ENCODE results near the gene NEDD4L. TPM values are rescaled to one million over a fixed set of nuclear protein-coding genes. Genes with fewer than 3 reads are reported as not detected.
A peak's percentile ranks its signal among the peaks of the same experiment; 100 is the strongest.

The NEDD4L gene
- total RNA-seq, 1 donor from 2014 or later, result 162 TPM

DNA sequence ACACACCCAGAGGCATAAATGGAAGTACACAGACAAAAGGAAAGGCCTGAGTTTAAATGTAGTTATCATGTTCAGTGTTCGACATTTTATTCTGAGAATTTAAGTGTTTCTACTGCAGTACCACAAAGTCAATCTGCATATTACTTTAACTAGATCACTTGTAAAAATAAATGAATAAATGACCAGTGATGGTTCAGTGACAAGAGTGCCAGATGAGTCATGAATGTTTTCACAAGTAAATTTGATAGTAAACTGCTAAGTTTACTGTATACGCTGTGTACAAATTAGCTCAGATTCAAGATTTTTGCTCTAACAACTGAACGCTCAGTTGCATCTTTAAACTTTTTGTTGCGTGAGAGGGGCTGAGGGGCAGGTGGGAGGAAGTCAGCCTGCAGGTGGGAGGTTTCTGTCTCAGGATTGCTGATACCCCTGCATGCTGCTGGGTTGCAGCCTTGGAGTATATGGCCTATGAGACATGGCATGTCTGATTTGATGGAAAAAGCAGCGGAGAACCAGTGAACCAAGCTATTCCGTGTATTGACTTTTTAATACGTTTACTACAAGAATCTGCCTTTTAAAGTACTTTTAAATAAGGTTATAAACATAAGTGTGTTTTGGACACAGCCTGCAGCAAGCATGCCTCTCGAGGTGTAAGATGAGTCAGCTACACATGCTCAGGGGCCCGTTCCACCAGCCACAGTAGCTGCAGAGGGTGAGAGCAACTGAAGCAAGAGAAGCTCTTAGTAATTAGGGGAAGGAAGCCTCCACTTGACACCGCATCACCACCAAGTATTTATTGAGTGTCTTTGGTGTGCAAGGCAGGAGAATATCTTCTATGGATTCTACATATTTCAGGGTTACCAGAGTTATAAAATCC, 245.1 kb downstream of the NEDD4L start:
- TF ChIP-seq, protein P1, sequence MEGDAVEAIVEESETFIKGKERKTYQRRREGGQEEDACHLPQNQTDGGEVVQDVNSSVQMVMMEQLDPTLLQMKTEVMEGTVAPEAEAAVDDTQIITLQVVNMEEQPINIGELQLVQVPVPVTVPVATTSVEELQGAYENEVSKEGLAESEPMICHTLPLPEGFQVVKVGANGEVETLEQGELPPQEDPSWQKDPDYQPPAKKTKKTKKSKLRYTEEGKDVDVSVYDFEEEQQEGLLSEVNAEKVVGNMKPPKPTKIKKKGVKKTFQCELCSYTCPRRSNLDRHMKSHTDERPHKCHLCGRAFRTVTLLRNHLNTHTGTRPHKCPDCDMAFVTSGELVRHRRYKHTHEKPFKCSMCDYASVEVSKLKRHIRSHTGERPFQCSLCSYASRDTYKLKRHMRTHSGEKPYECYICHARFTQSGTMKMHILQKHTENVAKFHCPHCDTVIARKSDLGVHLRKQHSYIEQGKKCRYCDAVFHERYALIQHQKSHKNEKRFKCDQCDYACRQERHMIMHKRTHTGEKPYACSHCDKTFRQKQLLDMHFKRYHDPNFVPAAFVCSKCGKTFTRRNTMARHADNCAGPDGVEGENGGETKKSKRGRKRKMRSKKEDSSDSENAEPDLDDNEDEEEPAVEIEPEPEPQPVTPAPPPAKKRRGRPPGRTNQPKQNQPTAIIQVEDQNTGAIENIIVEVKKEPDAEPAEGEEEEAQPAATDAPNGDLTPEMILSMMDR (IDR thresholded peaks at IDR 0.05; ENCODE audit: unreplicated experiment), result no peak
- H3K9me3 Mint-ChIP-seq (ENCODE audit: low read depth), result no peaks in the 10 kb centered on the region
- H3K4me3 Mint-ChIP-seq (ENCODE audit: low read depth), result no peak overlapping the region
- peak overlapping the region; percentile 9 for H3K27ac Mint-ChIP-seq
- peaks cover 51% of the 10 kb centered on the region for H3K4me1 Mint-ChIP-seq (ENCODE audit: low read depth)
- H3K27me3 Mint-ChIP-seq, result no peaks in the 10 kb centered on the region
- no peak for DNase-seq (ENCODE audit: low spot score, unreplicated experiment)
- peaks cover 6% of the 10 kb centered on the region for H3K36me3 Mint-ChIP-seq (ENCODE audit: insufficient read depth)

DNA sequence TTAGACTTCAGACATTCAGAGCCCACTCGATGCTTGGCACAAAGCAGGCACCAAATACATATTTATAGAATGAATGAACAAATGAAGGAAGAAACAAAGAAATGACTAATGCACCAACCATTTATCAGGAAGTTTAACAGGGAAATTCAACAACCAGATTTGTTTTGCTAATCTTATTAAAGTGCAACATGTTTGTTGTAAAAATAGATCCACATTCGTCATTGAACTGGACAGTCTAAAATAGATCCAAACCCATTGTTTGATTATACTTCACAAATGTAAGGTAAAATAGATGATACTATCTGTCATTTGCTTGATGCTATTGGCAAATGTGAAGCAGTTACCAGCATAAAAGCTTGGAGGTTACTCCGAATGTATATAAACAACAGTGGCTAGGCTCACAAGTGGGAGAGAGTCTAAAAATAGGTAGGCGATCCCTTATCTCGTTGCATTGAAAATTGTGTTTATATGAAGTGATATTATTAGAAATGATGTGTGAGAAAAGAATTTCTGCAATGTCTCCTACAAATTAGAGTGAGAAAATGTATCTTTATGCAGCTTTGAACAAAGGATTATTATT, 246.2 kb downstream of the NEDD4L start:
- TF ChIP-seq, protein P1 (IDR thresholded peaks at IDR 0.05; ENCODE audit: unreplicated experiment), result no peak
- Mint-ChIP-seq H3K27ac (no peak overlapping the region), H3K4me1 (ENCODE audit: low read depth) (peaks cover 44% of the 10 kb centered on the region), H3K9me3 (ENCODE audit: low read depth) (no peaks in the 10 kb centered on the region), H3K36me3 (ENCODE audit: insufficient read depth) (peaks cover 5% of the 10 kb centered on the region), H3K4me3 (ENCODE audit: low read depth) (no peak overlapping the region), H3K27me3 (no peaks in the 10 kb centered on the region)
- DNase-seq (ENCODE audit: low spot score, unreplicated experiment), result no peak

DNA sequence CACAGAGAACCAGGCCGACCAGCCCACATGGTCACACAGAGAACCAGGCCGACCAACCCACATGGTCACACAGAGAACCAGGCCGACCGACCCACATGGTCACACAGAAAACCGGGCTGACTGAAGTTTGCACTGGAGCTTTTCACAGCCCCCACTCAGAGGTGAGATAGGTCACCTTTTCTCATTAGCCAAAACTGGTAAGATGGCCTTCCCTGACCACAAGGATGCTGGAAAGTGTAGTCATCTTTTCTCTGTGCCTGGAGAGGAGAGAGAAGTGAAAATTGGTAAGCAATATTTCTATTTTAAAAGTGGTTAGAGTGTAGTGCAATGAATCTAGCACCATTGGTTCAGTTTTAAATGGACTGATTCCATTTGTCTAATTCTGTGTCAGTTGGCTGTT, 247.1 kb downstream of the NEDD4L start:
- Mint-ChIP-seq H3K9me3 (ENCODE audit: low read depth) (no peaks in the 10 kb centered on the region), H3K36me3 (ENCODE audit: insufficient read depth) (peaks cover 5% of the 10 kb centered on the region), H3K27me3 (no peaks in the 10 kb centered on the region), H3K4me1 (ENCODE audit: low read depth) (peaks cover 35% of the 10 kb centered on the region), H3K4me3 (ENCODE audit: low read depth) (no peak overlapping the region), H3K27ac (no peak overlapping the region)
- DNase-seq (ENCODE audit: low spot score, unreplicated experiment), result no peak
- TF ChIP-seq, protein P1 (IDR thresholded peaks at IDR 0.05; ENCODE audit: unreplicated experiment), result no peak

DNA sequence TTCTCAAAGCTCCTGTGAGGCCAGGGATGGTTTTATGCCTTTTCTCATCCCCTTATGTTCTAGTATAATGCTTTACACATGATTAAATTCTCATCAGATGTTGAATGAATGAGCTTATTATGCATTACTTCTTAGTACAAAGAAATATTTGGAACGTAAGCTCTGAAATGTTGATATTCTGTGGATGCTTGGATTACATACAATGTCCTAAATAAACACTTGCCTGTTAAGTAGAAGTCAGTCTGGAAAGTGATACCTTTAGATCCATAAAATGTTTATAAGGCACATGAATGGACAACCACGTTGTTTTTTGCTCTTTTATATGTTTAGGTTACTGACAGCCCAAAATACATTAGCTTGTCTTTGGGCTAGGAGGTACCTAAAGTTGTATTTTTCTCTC, 248.6 kb downstream of the NEDD4L start:
- no peak for DNase-seq (ENCODE audit: low spot score, unreplicated experiment)

DNA sequence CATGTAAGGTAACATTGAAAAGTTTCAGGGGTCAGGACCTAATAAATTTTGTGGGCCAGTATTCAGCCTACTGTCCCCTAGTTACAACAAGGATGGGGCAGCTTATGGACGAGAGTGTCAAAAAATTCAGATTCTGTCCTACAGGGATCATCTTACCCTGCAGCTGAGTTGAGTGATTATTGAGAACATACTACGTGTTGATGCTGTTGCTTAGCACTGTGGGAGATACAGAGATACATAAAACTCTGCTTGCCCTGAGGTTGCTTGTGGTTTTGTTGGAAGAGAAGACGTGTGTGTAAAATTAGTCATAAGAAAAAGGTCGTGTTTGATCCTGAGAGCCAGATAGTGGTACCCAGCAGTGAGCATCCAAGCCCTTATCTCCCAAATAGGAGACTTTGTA, 253.2 kb downstream of the NEDD4L start:
- H3K4me3 Mint-ChIP-seq (ENCODE audit: low read depth), result no peak overlapping the region
- peaks cover 2% of the 10 kb centered on the region for H3K4me1 Mint-ChIP-seq (ENCODE audit: low read depth)
- no peaks in the 10 kb centered on the region for H3K9me3 Mint-ChIP-seq (ENCODE audit: low read depth)
- no peak overlapping the region for H3K27ac Mint-ChIP-seq
- TF ChIP-seq, protein P1 (IDR thresholded peaks at IDR 0.05; ENCODE audit: unreplicated experiment), result no peak
- H3K36me3 Mint-ChIP-seq (ENCODE audit: insufficient read depth), result no peaks in the 10 kb centered on the region
- no peaks in the 10 kb centered on the region for H3K27me3 Mint-ChIP-seq
- no peak for DNase-seq (ENCODE audit: low spot score, unreplicated experiment)

More for the DNA sequence above, 248.6 kb downstream of the NEDD4L start:
- H3K9me3 Mint-ChIP-seq (ENCODE audit: low read depth), result no peaks in the 10 kb centered on the region
- H3K4me3 Mint-ChIP-seq (ENCODE audit: low read depth), result no peak overlapping the region
- TF ChIP-seq, protein P1 (IDR thresholded peaks at IDR 0.05; ENCODE audit: unreplicated experiment), result no peak
- H3K27ac Mint-ChIP-seq, result no peak overlapping the region
- H3K27me3 Mint-ChIP-seq, result no peaks in the 10 kb centered on the region
- H3K4me1 Mint-ChIP-seq (ENCODE audit: low read depth), result peaks cover 20% of the 10 kb centered on the region
- peaks cover 5% of the 10 kb centered on the region for H3K36me3 Mint-ChIP-seq (ENCODE audit: insufficient read depth)
